ACHN (cell line): ENCODE measurements around the gene SFRP4.

Source experiments
- DNase-seq: peaks from one replicate; pipeline ENCODE4 v3.0.0-alpha.2; 2015
- in situ Hi-C: cut with HindIII; loops from 2 replicates; pipeline ENCODE4 v1.10.0; 2017; ENCODE audit warnings: low sequenced_read_pairs, low pct_ligation_motif_present, low pct_unique_long_range_greater_than_20kb

The SFRP4 gene

DNA sequence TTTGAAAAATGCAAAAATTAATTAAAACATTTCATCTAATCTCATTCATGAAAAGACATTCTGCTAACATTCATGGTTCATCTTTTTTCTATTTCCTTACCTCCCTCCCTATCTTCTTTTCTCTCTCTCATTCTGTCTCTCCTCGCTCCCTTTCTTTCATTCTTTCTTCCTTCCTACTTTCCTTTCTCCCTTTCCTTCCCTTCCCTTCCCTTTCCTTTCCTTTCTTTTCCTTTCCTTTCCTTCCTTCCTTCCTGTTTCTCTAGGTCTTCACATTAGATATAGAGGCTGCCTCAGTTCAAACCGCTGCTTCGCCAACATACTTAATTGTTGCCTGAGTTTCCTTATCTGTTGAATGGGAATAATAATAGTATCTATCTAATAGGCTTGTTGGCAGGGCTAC lies 21.9 kb downstream of the SFRP4 start:
- in situ Hi-C loops: no loop called here
- no peak for DNase-seq

DNA sequence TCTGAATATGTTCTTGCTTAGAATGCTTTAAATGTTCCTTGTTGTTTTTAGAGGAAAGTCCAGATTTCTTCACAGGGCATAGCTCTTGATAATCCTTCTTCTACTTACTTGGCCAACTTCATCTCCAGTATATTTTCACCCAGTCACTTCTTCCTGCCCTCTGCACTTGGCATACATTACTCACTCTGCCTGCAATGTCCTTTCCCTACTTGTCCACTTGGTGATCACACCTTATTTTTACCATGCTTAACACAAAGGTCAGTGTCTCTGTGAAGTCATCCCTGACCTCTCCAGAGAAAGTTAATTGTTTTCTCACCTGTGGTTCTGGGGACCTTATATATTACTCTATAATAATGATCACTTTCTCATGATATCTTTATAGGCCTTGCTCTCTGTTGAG lies 23.3 kb downstream of the SFRP4 start:
- in situ Hi-C loops: no loop called here
- no peak for DNase-seq

DNA sequence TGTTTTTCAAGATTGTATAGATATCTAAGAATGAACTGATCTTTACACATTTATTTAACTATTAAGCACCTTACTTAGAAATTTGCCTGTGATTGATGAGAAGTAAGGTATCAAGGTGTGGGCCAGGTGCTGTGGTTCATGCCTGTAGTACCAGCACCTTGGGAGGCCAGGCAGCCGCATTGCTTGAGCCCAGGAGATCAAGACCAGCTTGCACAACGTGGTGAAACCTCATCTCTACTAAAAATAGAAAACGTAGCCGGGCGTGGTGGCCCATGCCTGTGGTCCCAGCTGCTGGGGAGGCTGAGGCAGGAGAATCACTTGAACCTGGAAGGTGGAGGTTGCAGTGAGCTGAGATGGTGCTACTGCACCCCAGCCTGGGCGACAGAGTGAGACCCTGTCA lies 34.5 kb downstream of the SFRP4 start:
- in situ Hi-C loops: no loop called here
- no peak for DNase-seq
